IMR-90 (cell line): ENCODE measurements around the gene DESI1. TPM values are rescaled to one million over a fixed set of nuclear protein-coding genes. Genes with fewer than 3 reads are reported as not detected.
A peak's percentile ranks its signal among the peaks of the same experiment; 100 is the strongest.

Source experiments
- ATAC-seq: fragments of 200-7000 bp; cut with Tn5 transposase; 2 replicates; pipeline ENCODE4 v1.9.1; 2020; ENCODE audit warnings: low read depth, mild to moderate bottlenecking, moderate library complexity
- BruUV-seq: library from RNA; stranded (reverse); fragments of 400-500 nt; replicated peaks from 2 replicates; lab custom pipeline; 2021; lab: Mats Ljungman, UMichigan
- CTCF ChIA-PET: fragments of 300-600 bp; formaldehyde crosslinking; extraction: SDS; loops from one replicate; lab custom pipeline; 2021; ENCODE audit warnings: antibody characterized with exemption; lab: Yijun Ruan, JAX
- POLR2A ChIA-PET: fragments of 300-600 bp; sonication (Branson Sonifier 250); formaldehyde crosslinking; loops from one replicate; lab custom pipeline; 2022; ENCODE audit warnings: antibody characterized with exemption; ENCODE audit not compliant: unreplicated experiment; lab: Charles Lee
- DNase-seq: peaks from one replicate; pipeline ENCODE4 v3.0.0; 2013
- H2AFZ ChIP-seq: replicated peaks from 2 replicates; pipeline ENCODE3; 2013; ENCODE audit warnings: low read length, mild to moderate bottlenecking; ENCODE audit not compliant: poor library complexity
- H2AK5ac ChIP-seq: 2 replicates; pipeline ENCODE4 v1.6.1; 2013; ENCODE audit warnings: low read depth, low read length, inconsistent platforms
- H2AK9ac ChIP-seq: replicated peaks from 2 replicates; pipeline ENCODE3; 2013; ENCODE audit warnings: mild to moderate bottlenecking, low read depth, low read length, moderate library complexity; ENCODE audit not compliant: poor library complexity
- H2BK120ac ChIP-seq: 2 replicates; pipeline ENCODE4 v1.6.1; 2013; ENCODE audit warnings: low read depth, low read length, inconsistent platforms
- H2BK15ac ChIP-seq: 3 replicates; pipeline ENCODE4 v1.6.1; 2013; ENCODE audit warnings: low read depth, low read length, inconsistent platforms
- H2BK20ac ChIP-seq: 2 replicates; pipeline ENCODE4 v1.6.1; 2013; ENCODE audit warnings: low read depth, mild to moderate bottlenecking, inconsistent platforms, low read length, moderate library complexity
- H2BK5ac ChIP-seq: 2 replicates; pipeline ENCODE4 v1.6.1; 2013; ENCODE audit warnings: mild to moderate bottlenecking, low read depth, low read length, inconsistent platforms; ENCODE audit not compliant: poor library complexity, severe bottlenecking
- H3K14ac ChIP-seq: replicated peaks from 2 replicates; pipeline ENCODE4 v1.6.1; 2013; ENCODE audit warnings: low read depth, low read length, inconsistent platforms
- H3K18ac ChIP-seq: 2 replicates; pipeline ENCODE4 v1.6.1; 2013; ENCODE audit warnings: low read depth, low read length, control low read depth
- H3K23ac ChIP-seq: 2 replicates; pipeline ENCODE4 v1.6.1; 2013; ENCODE audit warnings: low read depth, low read length, inconsistent platforms
- H3K27ac ChIP-seq: 2 replicates; pipeline ENCODE4 v1.5.1; 2013; ENCODE audit warnings: mild to moderate bottlenecking, control low read depth, low read length; ENCODE audit not compliant: insufficient read depth
- H3K27me3 ChIP-seq: 2 replicates; pipeline ENCODE4 v1.6.1; 2013; ENCODE audit warnings: low read length; ENCODE audit not compliant: control insufficient read depth, insufficient read depth
- H3K36me3 ChIP-seq: 2 replicates; pipeline ENCODE4 v1.6.1; 2013; ENCODE audit warnings: low read length, mixed read lengths; ENCODE audit not compliant: control insufficient read depth, insufficient read depth
- H3K4ac ChIP-seq: 2 replicates; pipeline ENCODE4 v1.6.1; 2013; ENCODE audit warnings: low read depth, low read length, inconsistent platforms
- H3K4me1 ChIP-seq: 2 replicates; pipeline ENCODE4 v1.6.1; 2013; ENCODE audit warnings: low read length, mixed read lengths; ENCODE audit not compliant: control insufficient read depth, insufficient read depth
- H3K4me2 ChIP-seq: 2 replicates; pipeline ENCODE4 v1.6.1; 2013; ENCODE audit warnings: low read depth, mild to moderate bottlenecking, control low read depth, low read length, moderate library complexity
- H3K4me3 ChIP-seq: 2 replicates; pipeline ENCODE4 v1.5.1; 2013; ENCODE audit warnings: low read depth, mild to moderate bottlenecking, control low read depth, low read length, moderate library complexity; ENCODE audit not compliant: insufficient read depth
- H3K56ac ChIP-seq: 2 replicates; pipeline ENCODE4 v1.6.1; 2013; ENCODE audit warnings: low read length, inconsistent platforms; ENCODE audit not compliant: insufficient read depth; ENCODE audit errors: extremely low read depth
- H3K79me1 ChIP-seq, 2 experiments: 2 replicates each; pipeline ENCODE4 v1.6.1; 2013; ENCODE audit warnings: low read length in 2 of 2, inconsistent platforms in 1 of 2, low read depth in 1 of 2
- H3K9ac ChIP-seq: 2 replicates; pipeline ENCODE4 v1.6.1; 2013; ENCODE audit warnings: low read depth, low read length, control low read depth
- H3K9me1 ChIP-seq: 2 replicates; pipeline ENCODE4 v1.6.1; 2013; ENCODE audit warnings: low read length, inconsistent platforms; ENCODE audit not compliant: insufficient read depth
- H3K9me3 ChIP-seq: 2 replicates; pipeline ENCODE4 v1.6.1; 2013; ENCODE audit warnings: low read length; ENCODE audit not compliant: control insufficient read depth, insufficient read depth
- H4K20me1 ChIP-seq: 2 replicates; pipeline ENCODE4 v1.6.1; 2013; ENCODE audit warnings: low read length, inconsistent platforms; ENCODE audit not compliant: insufficient read depth
- H4K5ac ChIP-seq: 2 replicates; pipeline ENCODE4 v1.6.1; 2013; ENCODE audit warnings: mild to moderate bottlenecking, low read depth, low read length, control low read depth
- H4K8ac ChIP-seq, 2 experiments: 2 replicates each; pipeline ENCODE4 v1.6.1; 2013; ENCODE audit warnings: low read depth in 2 of 2, low read length in 2 of 2, control low read depth in 1 of 2, inconsistent platforms in 1 of 2
- H4K91ac ChIP-seq: 2 replicates; pipeline ENCODE4 v1.6.1; 2013; ENCODE audit warnings: low read depth, low read length, inconsistent platforms; ENCODE audit not compliant: insufficient read depth
- BHLHE40 ChIP-seq: fragments of 150-350 bp; IDR thresholded peaks from 2 replicates; pipeline ENCODE4 v1.6.1; 2016; ENCODE audit warnings: mild to moderate bottlenecking, low read depth, low read length
- ELK1 ChIP-seq: fragments of 150-350 bp; IDR thresholded peaks from 2 replicates; pipeline ENCODE4 v1.6.1; 2016; ENCODE audit warnings: low read depth, mild to moderate bottlenecking, low read length, moderate library complexity, borderline replicate concordance
- FOS ChIP-seq: fragments of 150-350 bp; IDR thresholded peaks from 2 replicates; pipeline ENCODE4 v1.6.1; 2016; ENCODE audit warnings: low read depth, low read length
- MAZ ChIP-seq: IDR thresholded peaks from 2 replicates; pipeline ENCODE4 v1.6.1; 2012; ENCODE audit warnings: low read depth, mild to moderate bottlenecking, low read length, improper control_type of control experiment, moderate library complexity, borderline replicate concordance
- NFE2L2 ChIP-seq: fragments of 150-350 bp; IDR thresholded peaks from 2 replicates; pipeline ENCODE4 v1.6.1; 2016; ENCODE audit warnings: low read depth, mild to moderate bottlenecking, low read length
- POLR2A ChIP-seq: IDR thresholded peaks from 2 replicates; pipeline ENCODE4 v1.6.1; 2012; ENCODE audit warnings: mild to moderate bottlenecking, low read depth, low read length
- RAD21 ChIP-seq: IDR thresholded peaks from 2 replicates; pipeline ENCODE4 v1.6.1; 2012; ENCODE audit warnings: low read length, improper control_type of control experiment
- WGBS, 2 experiments: methylation state at CpG; one replicate each; pipeline versions ENCODE4 v1.1.5 to v1.1.7; 2013; ENCODE audit warnings: missing lambda C conversion rate in 2 of 2; ENCODE audit not compliant: insufficient read length in 1 of 2; ENCODE audit errors: extremely low coverage in 2 of 2; 5-methylcytosine and 5-hydroxymethylcytosine counted together
- dilution Hi-C: fragments of 300-500 bp; cut with HindIII; formaldehyde crosslinking; loops from one replicate; pipeline ENCODE4 v1.14.3; 2018; ENCODE audit warnings: low sequenced_read_pairs; ENCODE audit not compliant: unreplicated experiment
- in situ Hi-C: fragments of 300-500 bp; cut with MboI; formaldehyde crosslinking; loops from 3 replicates; pipeline ENCODE4 v1.14.3; 2019; ENCODE audit warnings: low sequenced_read_pairs, inconsistent platforms, mixed read lengths
- intact Hi-C: fragments of 100-400 bp; cut with micrococcal nuclease; formaldehyde crosslinking; loops from 2 replicates; pipeline ENCODE4 v1.10.0; 2022
- polyA plus RNA-seq, 3 experiments: library from polyadenylated mRNA; depleted of rRNA; stranded (reverse); fragments of >200 nt; gene quantifications; 2 replicates each; pipeline ENCODE4 v1.2.3, GENCODE V29; 2012; ENCODE audit warnings: low replicate concordance in 1 of 3
- total RNA-seq: library from RNA; depleted of rRNA; stranded (reverse); fragments of >200 nt; gene quantifications from 2 replicates; pipeline ENCODE4 v1.2.3, GENCODE V29; 2012
- TF ChIP-seq, protein P1 (sequence below): conservative IDR thresholded peaks from 2 replicates; pipeline ENCODE4 v1.5.1; 2012; ENCODE audit warnings: mild to moderate bottlenecking, low read depth, low read length, improper control_type of control experiment

DESI1 gene
- total and polyA plus RNA-seq, 2 of the 4 experiments (the other 2 are of a cell fraction), result 14.5 to 24.9 TPM

GRCh38 chr22:41568811-41569210, 52.0 kb downstream of the DESI1 start:
- H2BK5ac ChIP-seq, result no peak overlapping the region
- no TSS peak for BruUV-seq
- in situ Hi-C loops (no loop called here), intact Hi-C loops (no loop called here), dilution Hi-C loops (no loop called here)
- peaks cover 3% of the 10 kb centered on the region for H3K9me1 ChIP-seq
- H4K91ac ChIP-seq, result no peak overlapping the region
- H3K27me3 ChIP-seq, result no peaks in the 10 kb centered on the region
- H4K20me1 ChIP-seq, result peaks cover 3% of the 10 kb centered on the region; the same call in 1 of the 2 replicates
- H2AFZ ChIP-seq, result peak overlapping the region; percentile 33
- H4K5ac ChIP-seq, result no peak overlapping the region
- no peak overlapping the region for H3K9ac ChIP-seq
- no peak for ATAC-seq
- H2BK20ac ChIP-seq, result no peak overlapping the region
- H3K4me3 ChIP-seq, result no peak overlapping the region
- H2AK5ac ChIP-seq, result peak overlapping the region; percentile 62; the same call in 1 of the 2 replicates
- no peaks in the 10 kb centered on the region for H3K9me3 ChIP-seq
- H3K56ac ChIP-seq, result no peak overlapping the region
- peaks cover 25% of the 10 kb centered on the region; the same call in 1 of the 2 replicates for H3K36me3 ChIP-seq
- ChIA-PET CTCF (no interaction called here), POLR2A (no interaction called here)
- H3K4me1 ChIP-seq, result peaks cover 8% of the 10 kb centered on the region
- H2BK15ac ChIP-seq, result no peak overlapping the region
- peak overlapping the region; percentile 52 for H2AK9ac ChIP-seq
- H3K23ac ChIP-seq, result no peak overlapping the region
- no peak overlapping the region for H3K27ac ChIP-seq
- peaks cover 10 to 46% of the 10 kb centered on the region in 2 experiments for H3K79me1 ChIP-seq
- H2BK120ac ChIP-seq, result no peak overlapping the region
- WGBS, 2 experiments, result 81% methylated on average over 3 of the region's 7 CpGs; no CpG with 5 or more reads in 1 of the 2 experiments
- DNase-seq, result no peak
- no peak for TF ChIP-seq RAD21
- no peak for TF ChIP-seq ELK1
- TF ChIP-seq BHLHE40, result no peak
- no peak for TF ChIP-seq POLR2A
- TF ChIP-seq NFE2L2, result no peak
- no peak for TF ChIP-seq MAZ
- TF ChIP-seq, protein P1, sequence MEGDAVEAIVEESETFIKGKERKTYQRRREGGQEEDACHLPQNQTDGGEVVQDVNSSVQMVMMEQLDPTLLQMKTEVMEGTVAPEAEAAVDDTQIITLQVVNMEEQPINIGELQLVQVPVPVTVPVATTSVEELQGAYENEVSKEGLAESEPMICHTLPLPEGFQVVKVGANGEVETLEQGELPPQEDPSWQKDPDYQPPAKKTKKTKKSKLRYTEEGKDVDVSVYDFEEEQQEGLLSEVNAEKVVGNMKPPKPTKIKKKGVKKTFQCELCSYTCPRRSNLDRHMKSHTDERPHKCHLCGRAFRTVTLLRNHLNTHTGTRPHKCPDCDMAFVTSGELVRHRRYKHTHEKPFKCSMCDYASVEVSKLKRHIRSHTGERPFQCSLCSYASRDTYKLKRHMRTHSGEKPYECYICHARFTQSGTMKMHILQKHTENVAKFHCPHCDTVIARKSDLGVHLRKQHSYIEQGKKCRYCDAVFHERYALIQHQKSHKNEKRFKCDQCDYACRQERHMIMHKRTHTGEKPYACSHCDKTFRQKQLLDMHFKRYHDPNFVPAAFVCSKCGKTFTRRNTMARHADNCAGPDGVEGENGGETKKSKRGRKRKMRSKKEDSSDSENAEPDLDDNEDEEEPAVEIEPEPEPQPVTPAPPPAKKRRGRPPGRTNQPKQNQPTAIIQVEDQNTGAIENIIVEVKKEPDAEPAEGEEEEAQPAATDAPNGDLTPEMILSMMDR, result no peak
- TF ChIP-seq FOS, result no peak
- no peak overlapping the region for H3K14ac ChIP-seq
- H4K8ac ChIP-seq, result no peak overlapping the region
- H3K4me2 ChIP-seq, result no peak overlapping the region
- no peak overlapping the region for H3K18ac ChIP-seq
- no peak overlapping the region for H3K4ac ChIP-seq
